H1 (cell line): ENCODE results near the gene SGCD. TPM values are rescaled to one million over a fixed set of nuclear protein-coding genes. Genes with fewer than 3 reads are reported as not detected.

Experiments used
- CTCF ChIP-seq, 3 experiments: IDR thresholded peaks; 1 replicate in 2 of 3; 2 replicates in 1 of 3; pipeline versions ENCODE4 v1.5.1 to v1.6.1; 2011; ENCODE audit warnings: low read length in 3 of 3, mild to moderate bottlenecking in 3 of 3, inconsistent platforms in 2 of 3, low read depth in 1 of 3, moderate library complexity in 1 of 3; ENCODE audit not compliant: insufficient read depth in 1 of 3; ENCODE audit errors: control extremely low read depth in 1 of 3
- JUN ChIP-seq: IDR thresholded peaks from 2 replicates; pipeline ENCODE4 v1.6.1; 2011; ENCODE audit warnings: low read depth, mild to moderate bottlenecking, improper control_type of control experiment, low read length
- POLR2A ChIP-seq, 2 experiments: IDR thresholded peaks; 1 replicate in 1 of 2; 2 replicates in 1 of 2; pipeline ENCODE4 v1.6.1; 2011; ENCODE audit warnings: low read depth in 2 of 2, low read length in 2 of 2, mild to moderate bottlenecking in 2 of 2; ENCODE audit errors: control extremely low read depth in 1 of 2
- SP2 ChIP-seq: IDR thresholded peaks from 2 replicates; pipeline ENCODE4 v1.6.1; 2012; ENCODE audit warnings: mild to moderate bottlenecking, low read length, inconsistent platforms
- USF2 ChIP-seq: IDR thresholded peaks from 2 replicates; pipeline ENCODE4 v1.6.1; 2011; ENCODE audit warnings: low read length, improper control_type of control experiment
- polyA plus RNA-seq, 7 experiments: library from polyadenylated mRNA; depleted of rRNA in 3 of 7; stranded (reverse) in 5 of 7; unstranded in 2 of 7; fragments of >200 nt in 5 of 7; fragments of 200-250 nt in 2 of 7; gene quantifications; 1 replicate in 5 of 7; 2 replicates in 1 of 7; 4 replicates in 1 of 7; pipeline versions ENCODE4 v1.2.1 to v1.2.3, GENCODE V29; 2011 to 2013; ENCODE audit warnings: missing spikeins in 2 of 7, mixed read lengths in 2 of 7
- total RNA-seq: library from RNA; stranded (reverse); fragmentation: NEBNext Ultra II Directional; extraction: Animal tissue kit (Norgen Biotek cat#: 25700); gene quantifications from 2 replicates; pipeline ENCODE4 v1.2.1, GENCODE V29; 2021

SGCD gene
- total and polyA plus RNA-seq, 2 of the 8 experiments (the other 6 are each of a cell fraction or from before 2014, with no cell fraction given): 0.04 to 0.08 TPM

GRCh38 chr5:156655732-156656131 lies 328.8 kb downstream of the SGCD start (continued):
- TF ChIP-seq USF2 (no peak), POLR2A (IDR thresholded peaks at IDR 0.05; ENCODE audit: control extremely low read depth in 1 of 2, low read depth in 2 of 2, low read length in 2 of 2) (no peak), JUN (no peak), CTCF (IDR thresholded peaks at IDR 0.05; ENCODE audit: control extremely low read depth in 1 of 3, insufficient read depth in 1 of 3, low read depth in 1 of 3, low read length in 3 of 3) (no peak), SP2 (no peak)
